Measurements from ENCODE around the gene ABI2. TPM values are rescaled to one million over a fixed set of nuclear protein-coding genes. Genes with fewer than 3 reads are reported as not detected.
"Not testable (repeated sequence)": the region's sequence is repeated elsewhere in the genome, so short reads cannot be mapped to it uniquely, and the experiment has no call there.

Gene ABI2
- total RNA-seq, 1 experiment from 2014 or later = 141 TPM

DNA sequence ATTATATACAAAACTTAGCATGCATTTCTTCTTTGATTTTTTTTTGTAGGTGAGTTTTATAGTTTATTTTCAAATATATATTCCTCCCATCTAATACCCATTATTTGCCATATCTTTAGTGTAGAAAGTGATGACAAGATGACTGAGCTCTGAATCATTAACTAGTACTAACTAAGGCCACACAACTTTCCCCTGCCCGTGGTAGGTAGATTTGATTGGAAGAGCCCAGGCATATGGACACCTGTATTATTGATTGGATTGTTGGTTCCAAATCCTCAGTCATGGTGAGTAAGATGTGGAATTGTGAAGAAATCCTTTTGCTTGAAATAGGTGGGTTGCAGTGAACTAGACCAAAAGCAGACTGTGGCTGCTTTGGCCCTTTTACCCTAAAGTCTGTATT lies 54.8 kb downstream of the ABI2 start:
- no peak overlapping the region for H4K91ac ChIP-seq (ENCODE audit: insufficient read length, low read depth, low read length)
- H3K9me3 ChIP-seq (ENCODE audit: control insufficient read depth, low read depth, low read length) = no peaks in the 10 kb centered on the region
- H3K23me2 ChIP-seq (ENCODE audit: insufficient read length, low read depth, low read length, poor library complexity, severe bottlenecking) = no peaks in the 10 kb centered on the region
- no peak overlapping the region for H2BK20ac ChIP-seq (ENCODE audit: low read depth, low read length, poor library complexity, severe bottlenecking)
- TF ChIP-seq, protein P1, sequence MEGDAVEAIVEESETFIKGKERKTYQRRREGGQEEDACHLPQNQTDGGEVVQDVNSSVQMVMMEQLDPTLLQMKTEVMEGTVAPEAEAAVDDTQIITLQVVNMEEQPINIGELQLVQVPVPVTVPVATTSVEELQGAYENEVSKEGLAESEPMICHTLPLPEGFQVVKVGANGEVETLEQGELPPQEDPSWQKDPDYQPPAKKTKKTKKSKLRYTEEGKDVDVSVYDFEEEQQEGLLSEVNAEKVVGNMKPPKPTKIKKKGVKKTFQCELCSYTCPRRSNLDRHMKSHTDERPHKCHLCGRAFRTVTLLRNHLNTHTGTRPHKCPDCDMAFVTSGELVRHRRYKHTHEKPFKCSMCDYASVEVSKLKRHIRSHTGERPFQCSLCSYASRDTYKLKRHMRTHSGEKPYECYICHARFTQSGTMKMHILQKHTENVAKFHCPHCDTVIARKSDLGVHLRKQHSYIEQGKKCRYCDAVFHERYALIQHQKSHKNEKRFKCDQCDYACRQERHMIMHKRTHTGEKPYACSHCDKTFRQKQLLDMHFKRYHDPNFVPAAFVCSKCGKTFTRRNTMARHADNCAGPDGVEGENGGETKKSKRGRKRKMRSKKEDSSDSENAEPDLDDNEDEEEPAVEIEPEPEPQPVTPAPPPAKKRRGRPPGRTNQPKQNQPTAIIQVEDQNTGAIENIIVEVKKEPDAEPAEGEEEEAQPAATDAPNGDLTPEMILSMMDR (conservative IDR thresholded peaks at IDR 0.05) = no peak
- no peak overlapping the region for H2BK15ac ChIP-seq (ENCODE audit: low read depth, low read length)
- H4K5ac ChIP-seq (ENCODE audit: insufficient read length, low read depth, low read length) = no peak overlapping the region
- H3K27me3 Mint-ChIP-seq (ENCODE audit: low read depth) = no peaks in the 10 kb centered on the region
- H2BK120ac ChIP-seq (ENCODE audit: low read depth, low read length, poor library complexity, severe bottlenecking) = no peak overlapping the region
- no peak overlapping the region for H3K4me2 ChIP-seq (ENCODE audit: insufficient read depth, insufficient read length, low read length)
- no peaks in the 10 kb centered on the region for H3K79me2 ChIP-seq (ENCODE audit: insufficient read depth, low read length)
- H3K56ac ChIP-seq (ENCODE audit: insufficient read length, low read depth, low read length) = no peak overlapping the region
- no peak overlapping the region for H4K8ac ChIP-seq (replicated peaks; ENCODE audit: insufficient read length, low read depth, low read length)
- no peak for DNase-seq
- no peak overlapping the region for H3K4ac ChIP-seq (ENCODE audit: low read depth, low read length)
- H2BK12ac ChIP-seq (ENCODE audit: insufficient read length, low read depth, low read length) = no peak overlapping the region
- no peaks in the 10 kb centered on the region for H3K4me1 ChIP-seq (ENCODE audit: insufficient read depth, low read length)
- H3K14ac ChIP-seq (ENCODE audit: insufficient read depth, low read length) = no peak overlapping the region
- no peak overlapping the region for H3K23ac ChIP-seq (ENCODE audit: insufficient read length, low read depth, low read length)
- no peak overlapping the region for H2AK5ac ChIP-seq (ENCODE audit: insufficient read length, low read length)
- no peak overlapping the region for H3K4me3 Mint-ChIP-seq
- peaks cover 3 to 28% (median 27%) of the 10 kb centered on the region in 3 experiments; a peak in 6 of 7 replicates for H3K36me3 Mint-ChIP-seq (ENCODE audit: insufficient read depth in 1 of 3, low read depth in 3 of 3)
- H2BK5ac ChIP-seq (ENCODE audit: insufficient read length, low read length) = no peak overlapping the region
- no peak overlapping the region for H3K18ac ChIP-seq (ENCODE audit: insufficient read length, low read depth, low read length)
- no peak overlapping the region for H3K27ac Mint-ChIP-seq
- H2AFZ ChIP-seq (ENCODE audit: low read length) = no peak overlapping the region
- WGBS (ENCODE audit: extremely low coverage, insufficient read length, low lambda C conversion rate) = no CpG with 5 or more reads among the region's 1 CpG
- H3K27ac ChIP-seq (ENCODE audit: insufficient read length, low read depth, low read length) = no peak overlapping the region
- H3K4me1 Mint-ChIP-seq = peaks cover 0 to 3% of the 10 kb centered on the region in 2 experiments; a peak in 2 of 4 replicates
- H3K9ac ChIP-seq (ENCODE audit: extremely low read depth, insufficient read length, low read length) = no peak overlapping the region
- no peaks in the 10 kb centered on the region for H3K27me3 ChIP-seq (ENCODE audit: insufficient read depth, low read length)
- H3K9me3 Mint-ChIP-seq = no peaks in the 10 kb centered on the region
- no peak overlapping the region for H3T11ph ChIP-seq (ENCODE audit: low read length)
- no peaks in the 10 kb centered on the region for H4K20me1 ChIP-seq (ENCODE audit: control insufficient read depth, insufficient read depth, insufficient read length)
- no peaks in the 10 kb centered on the region for H3K79me1 ChIP-seq (ENCODE audit: insufficient read depth, low read depth, low read length, poor library complexity, severe bottlenecking)

DNA sequence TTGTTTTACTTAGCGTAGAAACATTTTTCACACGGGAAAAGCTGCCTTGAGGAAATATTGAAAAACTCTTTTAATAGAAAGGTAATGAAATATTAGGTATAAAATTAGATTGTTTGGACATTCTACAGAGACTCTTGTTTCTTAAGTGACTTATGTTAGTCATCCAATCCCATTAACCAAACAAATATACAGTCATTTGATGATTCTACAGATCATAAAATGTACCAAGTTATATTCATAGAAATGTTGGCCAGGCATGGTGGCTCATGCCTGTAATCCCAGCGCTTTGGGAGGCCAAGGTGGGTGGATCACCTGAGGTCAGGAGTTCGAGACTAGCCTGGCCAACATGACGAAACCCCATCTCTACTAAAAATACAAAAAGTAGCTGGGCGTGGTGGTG lies 60.0 kb downstream of the ABI2 start:
- H4K8ac ChIP-seq (replicated peaks; ENCODE audit: insufficient read length, low read depth, low read length); H2AK5ac ChIP-seq (ENCODE audit: insufficient read length, low read length); H4K5ac ChIP-seq (ENCODE audit: insufficient read length, low read depth, low read length); H3K4ac ChIP-seq (ENCODE audit: low read depth, low read length); H2BK5ac ChIP-seq (ENCODE audit: insufficient read length, low read length); H3K23ac ChIP-seq (ENCODE audit: insufficient read length, low read depth, low read length); H3K56ac ChIP-seq (ENCODE audit: insufficient read length, low read depth, low read length); H4K91ac ChIP-seq (ENCODE audit: insufficient read length, low read depth, low read length); H3K27me3 ChIP-seq (ENCODE audit: insufficient read depth, low read length); H2AFZ ChIP-seq (ENCODE audit: low read length); H3K4me2 ChIP-seq (ENCODE audit: insufficient read depth, insufficient read length, low read length); H3K27ac ChIP-seq (ENCODE audit: insufficient read length, low read depth, low read length); H4K20me1 ChIP-seq (ENCODE audit: control insufficient read depth, insufficient read depth, insufficient read length); H3K4me1 Mint-ChIP-seq; H3K4me1 ChIP-seq (ENCODE audit: insufficient read depth, low read length); H2BK120ac ChIP-seq (ENCODE audit: low read depth, low read length, poor library complexity, severe bottlenecking); H3K9me3 Mint-ChIP-seq; H3K9ac ChIP-seq (ENCODE audit: extremely low read depth, insufficient read length, low read length); H3K18ac ChIP-seq (ENCODE audit: insufficient read length, low read depth, low read length); H3K14ac ChIP-seq (ENCODE audit: insufficient read depth, low read length); H2BK20ac ChIP-seq (ENCODE audit: low read depth, low read length, poor library complexity, severe bottlenecking); H3K27me3 Mint-ChIP-seq (ENCODE audit: low read depth); H3T11ph ChIP-seq (ENCODE audit: low read length); H3K27ac Mint-ChIP-seq; H3K23me2 ChIP-seq (ENCODE audit: insufficient read length, low read depth, low read length, poor library complexity, severe bottlenecking); DNase-seq; H3K4me3 Mint-ChIP-seq; H3K79me2 ChIP-seq (ENCODE audit: insufficient read depth, low read length); H3K9me3 ChIP-seq (ENCODE audit: control insufficient read depth, low read depth, low read length); H3K79me1 ChIP-seq (ENCODE audit: insufficient read depth, low read depth, low read length, poor library complexity, severe bottlenecking); H2BK15ac ChIP-seq (ENCODE audit: low read depth, low read length); H2BK12ac ChIP-seq (ENCODE audit: insufficient read length, low read depth, low read length): not testable (repeated sequence)
- peaks cover 6 to 35% (median 34%) of the 10 kb centered on the region in 3 experiments; a peak in 6 of 7 replicates for H3K36me3 Mint-ChIP-seq (ENCODE audit: insufficient read depth in 1 of 3, low read depth in 3 of 3)
- WGBS (ENCODE audit: extremely low coverage, insufficient read length, low lambda C conversion rate) = no CpG with 5 or more reads among the region's 6 CpGs
